Panc1 (cell line): Measurements from ENCODE around the gene LINGO4.

Experiments used
- POLR2AphosphoS5 ChIP-seq: IDR thresholded peaks from 2 replicates; pipeline ENCODE4 v1.6.1; 2012; ENCODE audit warnings: mild to moderate bottlenecking, low read depth, low read length, moderate library complexity
- SIN3A ChIP-seq: IDR thresholded peaks from 2 replicates; pipeline ENCODE4 v1.6.1; 2012; ENCODE audit warnings: low read depth, mild to moderate bottlenecking, low read length, moderate library complexity, borderline replicate concordance; ENCODE audit not compliant: insufficient read depth
- TCF7L2 ChIP-seq: IDR thresholded peaks from 2 replicates; pipeline ENCODE4 v1.6.1; 2011; ENCODE audit warnings: mild to moderate bottlenecking, low read depth, low read length, inconsistent platforms
- TF ChIP-seq, protein P1 (sequence below): fragments of 450-650 bp; IDR thresholded peaks from 2 replicates; pipeline ENCODE4 v1.5.1; 2017; ENCODE audit warnings: mild to moderate bottlenecking
- TF ChIP-seq, protein P2 (sequence below), 2 experiments: IDR thresholded peaks; 2 replicates each; pipeline ENCODE4 v1.6.1; 2011 to 2012; ENCODE audit warnings: low read depth in 2 of 2, control low read depth in 1 of 2, low read length in 1 of 2, mild to moderate bottlenecking in 1 of 2, moderate library complexity in 1 of 2; ENCODE audit not compliant: insufficient read depth in 1 of 2

DNA sequence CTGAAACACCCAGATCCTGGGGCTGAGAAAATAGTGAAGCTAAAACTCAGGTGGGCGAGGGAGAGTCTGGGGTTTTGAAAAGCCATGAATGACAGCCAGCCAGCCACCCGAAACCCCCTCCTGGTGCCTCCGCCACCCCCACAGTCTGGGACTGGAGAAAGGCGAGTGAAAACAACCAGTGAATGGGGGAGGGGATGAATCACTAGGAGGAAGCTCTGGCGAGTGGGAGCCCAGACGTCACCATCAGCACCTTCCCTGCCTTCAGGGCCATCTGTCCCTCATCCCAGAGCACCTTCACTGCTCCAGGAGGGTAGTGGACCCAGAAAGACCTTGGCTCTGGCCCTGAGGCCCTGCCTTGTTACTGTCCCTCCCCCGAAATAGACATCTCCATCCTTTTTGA lies 17.2 kb upstream of the LINGO4 start:
- TF ChIP-seq, protein P1, sequence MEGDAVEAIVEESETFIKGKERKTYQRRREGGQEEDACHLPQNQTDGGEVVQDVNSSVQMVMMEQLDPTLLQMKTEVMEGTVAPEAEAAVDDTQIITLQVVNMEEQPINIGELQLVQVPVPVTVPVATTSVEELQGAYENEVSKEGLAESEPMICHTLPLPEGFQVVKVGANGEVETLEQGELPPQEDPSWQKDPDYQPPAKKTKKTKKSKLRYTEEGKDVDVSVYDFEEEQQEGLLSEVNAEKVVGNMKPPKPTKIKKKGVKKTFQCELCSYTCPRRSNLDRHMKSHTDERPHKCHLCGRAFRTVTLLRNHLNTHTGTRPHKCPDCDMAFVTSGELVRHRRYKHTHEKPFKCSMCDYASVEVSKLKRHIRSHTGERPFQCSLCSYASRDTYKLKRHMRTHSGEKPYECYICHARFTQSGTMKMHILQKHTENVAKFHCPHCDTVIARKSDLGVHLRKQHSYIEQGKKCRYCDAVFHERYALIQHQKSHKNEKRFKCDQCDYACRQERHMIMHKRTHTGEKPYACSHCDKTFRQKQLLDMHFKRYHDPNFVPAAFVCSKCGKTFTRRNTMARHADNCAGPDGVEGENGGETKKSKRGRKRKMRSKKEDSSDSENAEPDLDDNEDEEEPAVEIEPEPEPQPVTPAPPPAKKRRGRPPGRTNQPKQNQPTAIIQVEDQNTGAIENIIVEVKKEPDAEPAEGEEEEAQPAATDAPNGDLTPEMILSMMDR = no peak
- no peak for TF ChIP-seq POLR2AphosphoS5
- TF ChIP-seq, protein P2, sequence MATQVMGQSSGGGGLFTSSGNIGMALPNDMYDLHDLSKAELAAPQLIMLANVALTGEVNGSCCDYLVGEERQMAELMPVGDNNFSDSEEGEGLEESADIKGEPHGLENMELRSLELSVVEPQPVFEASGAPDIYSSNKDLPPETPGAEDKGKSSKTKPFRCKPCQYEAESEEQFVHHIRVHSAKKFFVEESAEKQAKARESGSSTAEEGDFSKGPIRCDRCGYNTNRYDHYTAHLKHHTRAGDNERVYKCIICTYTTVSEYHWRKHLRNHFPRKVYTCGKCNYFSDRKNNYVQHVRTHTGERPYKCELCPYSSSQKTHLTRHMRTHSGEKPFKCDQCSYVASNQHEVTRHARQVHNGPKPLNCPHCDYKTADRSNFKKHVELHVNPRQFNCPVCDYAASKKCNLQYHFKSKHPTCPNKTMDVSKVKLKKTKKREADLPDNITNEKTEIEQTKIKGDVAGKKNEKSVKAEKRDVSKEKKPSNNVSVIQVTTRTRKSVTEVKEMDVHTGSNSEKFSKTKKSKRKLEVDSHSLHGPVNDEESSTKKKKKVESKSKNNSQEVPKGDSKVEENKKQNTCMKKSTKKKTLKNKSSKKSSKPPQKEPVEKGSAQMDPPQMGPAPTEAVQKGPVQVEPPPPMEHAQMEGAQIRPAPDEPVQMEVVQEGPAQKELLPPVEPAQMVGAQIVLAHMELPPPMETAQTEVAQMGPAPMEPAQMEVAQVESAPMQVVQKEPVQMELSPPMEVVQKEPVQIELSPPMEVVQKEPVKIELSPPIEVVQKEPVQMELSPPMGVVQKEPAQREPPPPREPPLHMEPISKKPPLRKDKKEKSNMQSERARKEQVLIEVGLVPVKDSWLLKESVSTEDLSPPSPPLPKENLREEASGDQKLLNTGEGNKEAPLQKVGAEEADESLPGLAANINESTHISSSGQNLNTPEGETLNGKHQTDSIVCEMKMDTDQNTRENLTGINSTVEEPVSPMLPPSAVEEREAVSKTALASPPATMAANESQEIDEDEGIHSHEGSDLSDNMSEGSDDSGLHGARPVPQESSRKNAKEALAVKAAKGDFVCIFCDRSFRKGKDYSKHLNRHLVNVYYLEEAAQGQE (IDR thresholded peaks at IDR 0.05; ENCODE audit: insufficient read depth in 1 of 2, low read depth in 2 of 2, low read length in 1 of 2) = no peak
- TF ChIP-seq SIN3A = no peak
- no peak for TF ChIP-seq TCF7L2
